SKM-1 treated with dmso at 0.1 percent for 144 hours (cell line): ENCODE results near the gene POLDIP3.

ENCODE experiments used
- DNase-seq: peaks from one replicate; lab custom pipeline; 2025; ENCODE audit not compliant: unreplicated experiment; lab: John Stamatoyannopoulos, UW

Gene POLDIP3

GRCh38 chr22:42642806-42643633, 28.3 kb upstream of the POLDIP3 start:
- DNase-seq, result peak; percentile 69

DNA sequence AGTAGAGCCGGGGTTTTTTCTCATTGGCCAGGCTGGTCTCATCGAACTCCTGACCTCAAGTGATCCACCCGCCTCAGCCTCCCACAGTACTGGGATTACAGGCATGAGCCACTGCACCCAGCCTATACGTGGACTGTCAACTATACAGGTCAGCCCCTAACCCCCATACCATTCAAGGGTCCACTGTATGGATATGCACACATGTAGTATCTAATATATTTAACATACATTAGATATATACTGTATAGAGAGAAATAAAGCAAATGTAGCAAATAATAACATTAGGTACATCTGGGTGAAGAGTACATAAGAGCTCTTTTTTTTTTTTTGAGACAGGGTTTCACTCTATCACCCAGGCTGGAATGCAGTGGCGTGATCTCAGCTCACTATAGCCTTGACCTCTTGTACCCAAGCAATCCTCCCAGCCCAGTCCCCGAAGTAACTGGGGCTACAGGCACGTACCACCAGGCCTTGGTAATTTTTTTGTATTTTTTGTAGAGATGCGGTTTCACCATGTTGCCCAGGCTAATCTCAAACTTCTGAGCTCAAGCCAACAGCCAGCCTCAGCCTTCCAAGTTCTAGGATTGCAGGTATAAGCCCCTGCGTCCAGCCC, 27.2 kb upstream of the POLDIP3 start:
- no peak for DNase-seq

DNA sequence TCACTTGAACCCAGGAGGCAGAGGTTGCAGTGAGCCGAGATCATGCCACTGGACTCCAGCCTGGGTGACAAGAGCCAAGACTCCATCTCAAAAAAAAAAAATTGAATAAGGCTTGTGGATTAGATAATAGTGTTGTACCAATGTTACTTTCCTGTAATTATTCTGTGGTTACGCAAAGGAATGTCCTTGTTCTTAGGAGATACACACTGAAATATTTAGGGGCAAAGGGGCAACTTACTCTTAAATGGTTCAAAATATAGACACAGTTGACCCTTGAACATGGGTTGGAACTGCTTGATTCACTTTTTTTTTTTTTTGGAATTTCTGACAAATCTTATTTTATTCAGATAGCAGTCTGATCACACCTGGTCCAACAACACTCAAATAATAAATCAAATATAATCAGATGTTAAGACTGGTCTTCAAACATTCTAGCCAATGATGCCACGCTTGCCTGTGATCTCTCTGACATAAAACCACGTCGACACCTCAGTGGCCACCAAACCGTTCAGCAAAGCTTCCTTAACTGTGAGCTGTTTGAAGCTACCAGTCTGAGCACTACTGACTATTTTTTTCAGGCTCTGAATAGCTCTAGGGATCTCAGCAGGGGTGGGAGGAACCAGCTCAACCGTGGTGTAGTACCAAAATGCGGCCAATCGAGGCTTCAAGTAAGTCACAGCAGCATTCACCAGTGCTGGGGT, 25.0 kb upstream of the POLDIP3 start:
- no peak for DNase-seq

DNA sequence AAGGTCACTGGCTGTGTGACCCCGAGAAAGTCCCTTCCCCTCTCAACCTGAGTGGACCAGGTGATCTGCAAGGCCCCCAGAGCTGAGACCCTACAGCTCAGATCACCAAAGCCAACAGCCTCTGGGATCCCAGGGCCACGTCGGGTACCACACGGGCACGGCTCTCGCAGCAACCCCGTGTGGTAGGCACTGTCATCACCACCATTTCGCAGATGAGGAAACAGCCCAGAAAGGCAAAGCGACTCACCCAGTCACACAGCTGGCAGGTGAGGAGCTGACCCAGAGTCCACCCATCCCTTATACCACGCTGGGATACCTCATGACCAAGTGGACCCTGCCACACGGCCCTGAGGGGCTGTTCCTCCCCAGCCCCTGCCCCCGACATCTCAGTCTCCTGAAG, 22.9 kb upstream of the POLDIP3 start:
- DNase-seq, result no peak

GRCh38 chr22:42636506-42636905, 21.8 kb upstream of the POLDIP3 start:
- no peak for DNase-seq

GRCh38 chr22:42635531-42635930, 20.8 kb upstream of the POLDIP3 start:
- DNase-seq, result no peak

DNA sequence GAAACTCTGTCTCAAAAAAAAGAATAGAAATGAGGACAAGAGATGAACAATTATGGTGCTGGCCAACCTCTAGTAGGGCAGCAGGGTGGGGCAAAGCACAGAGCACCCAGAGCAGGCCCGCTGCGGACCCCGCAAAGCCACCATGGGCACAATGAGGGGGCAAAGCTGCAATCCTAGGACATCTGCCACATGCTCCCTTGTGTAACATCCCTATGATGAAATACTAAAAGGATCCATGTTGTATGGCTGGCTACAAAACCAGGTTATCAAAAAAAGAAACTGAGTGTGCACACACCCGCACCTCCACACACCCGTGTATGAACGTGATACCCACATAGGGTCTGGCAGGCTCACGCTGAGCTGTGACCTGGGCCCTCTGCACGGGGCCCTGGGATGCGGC, 18.3 kb upstream of the POLDIP3 start:
- no peak for DNase-seq

DNA sequence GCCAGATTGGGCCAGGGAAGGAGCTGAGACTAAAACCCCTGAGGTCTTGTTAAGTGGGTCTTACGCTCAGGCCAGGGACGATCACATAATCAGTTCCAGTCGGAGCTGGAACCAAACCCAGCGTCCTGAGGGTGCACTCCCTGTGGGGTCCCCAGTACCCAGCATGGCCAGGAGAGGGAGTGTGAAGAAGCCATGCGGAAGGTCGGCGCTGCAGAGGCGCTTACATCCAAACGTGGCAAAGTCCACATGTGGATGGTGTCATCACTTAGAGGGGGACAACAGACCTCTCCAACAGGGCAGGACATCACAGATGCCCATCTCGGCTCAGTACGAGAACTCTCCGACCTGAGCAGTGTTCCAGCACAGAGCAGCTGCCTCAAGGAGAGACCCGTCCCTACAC, 17.4 kb upstream of the POLDIP3 start:
- no peak for DNase-seq

GRCh38 chr22:42630901-42631602, 16.4 kb upstream of the POLDIP3 start:
- DNase-seq, result no peak

DNA sequence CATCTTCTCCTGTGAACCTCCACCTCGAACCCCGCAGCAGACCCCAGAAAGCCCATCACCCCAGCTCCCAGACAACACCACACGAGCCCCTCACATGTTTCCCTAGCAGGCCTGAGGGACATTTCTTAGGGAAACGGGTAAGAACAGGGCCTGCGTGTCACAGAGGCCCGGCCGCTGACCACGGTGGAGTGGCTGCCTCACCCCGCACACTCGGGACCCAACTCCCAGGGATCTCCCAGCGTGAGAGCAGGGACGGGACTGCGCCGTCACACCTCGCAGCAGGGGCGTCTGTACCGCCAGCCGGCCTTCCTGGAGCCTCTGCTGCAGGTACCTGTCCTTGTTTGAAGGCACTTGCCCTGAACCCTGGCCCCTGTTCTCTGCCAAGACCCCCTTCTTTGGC, 15.5 kb upstream of the POLDIP3 start:
- no peak for DNase-seq

- no peak for DNase-seq
Observed at GRCh38 chr22:42627981-42628380, 13.3 kb upstream of the POLDIP3 start.

DNA sequence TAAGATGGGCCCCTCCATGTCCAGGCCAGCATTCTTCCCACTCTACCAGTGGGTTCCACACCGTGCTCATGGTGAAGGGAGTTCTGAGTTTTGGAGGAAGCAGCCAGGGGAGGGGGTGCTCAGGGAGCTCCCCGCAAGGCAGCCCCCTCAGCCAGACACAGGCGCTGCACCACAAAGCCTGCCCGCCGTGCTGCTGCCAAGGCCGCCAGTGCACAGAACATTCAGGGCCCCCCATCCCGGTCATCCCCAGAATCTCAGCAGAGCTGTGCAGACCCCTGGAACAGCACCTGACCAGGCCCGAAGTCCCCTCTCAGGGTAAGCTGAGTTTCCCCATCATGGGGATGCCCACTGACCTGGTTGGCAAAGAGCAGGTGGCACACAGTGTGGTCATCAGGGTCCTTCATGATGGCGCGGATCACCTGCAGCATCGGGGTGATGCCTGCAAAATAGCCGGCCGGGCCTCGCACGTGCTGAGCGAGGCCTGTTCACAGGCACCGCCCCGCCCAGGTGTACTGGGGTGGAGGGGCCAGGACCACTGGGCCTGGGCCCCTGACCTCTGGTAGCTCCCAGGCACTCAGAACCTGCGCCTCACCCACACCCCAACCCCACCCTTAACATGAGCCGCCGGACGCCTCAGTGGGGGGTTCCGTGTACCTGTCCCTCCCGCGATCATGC, 12.4 kb upstream of the POLDIP3 start:
- DNase-seq, result no peak

DNA sequence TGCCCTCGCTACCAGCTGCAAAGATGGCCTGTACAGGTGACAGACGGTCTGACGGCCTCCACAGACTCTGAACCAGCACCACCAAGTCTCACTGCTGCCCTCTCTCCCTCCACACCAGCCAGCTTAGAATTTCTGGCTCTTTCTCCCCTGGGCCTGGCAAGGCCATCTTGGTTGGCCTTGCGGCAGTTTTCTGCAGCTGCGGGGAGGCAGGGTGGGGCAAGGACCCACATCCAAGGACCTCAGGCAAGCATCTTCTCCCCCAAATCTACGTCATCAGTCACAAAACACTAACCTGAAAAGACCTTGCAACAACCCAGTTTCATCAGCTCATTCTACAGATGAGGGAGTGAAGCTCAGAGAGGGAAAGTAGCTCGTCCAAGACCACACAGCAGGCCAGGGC, 11.7 kb upstream of the POLDIP3 start:
- no peak for DNase-seq

DNA sequence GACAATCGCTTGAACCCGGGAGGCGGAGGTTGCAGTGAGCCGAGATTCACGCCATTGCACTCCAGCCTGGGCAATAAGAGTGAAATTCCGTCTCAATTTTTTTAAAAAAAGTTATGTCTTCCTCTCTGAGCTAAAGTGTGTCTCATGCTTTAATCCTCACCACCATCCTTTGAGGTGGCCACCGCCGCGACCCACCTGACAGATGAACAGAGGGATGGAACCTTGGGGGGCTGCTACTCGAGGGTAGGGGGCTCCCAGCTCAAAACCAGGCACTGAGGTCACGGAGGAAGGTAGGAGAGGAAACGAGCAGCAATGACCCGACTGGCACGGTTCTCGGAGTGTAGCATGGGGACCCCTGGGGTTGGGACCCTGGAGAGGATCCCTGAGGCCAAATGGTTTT, 10.7 kb upstream of the POLDIP3 start:
- DNase-seq, result no peak

GRCh38 chr22:42624551-42625106, 9.9 kb upstream of the POLDIP3 start:
- DNase-seq, result no peak

DNA sequence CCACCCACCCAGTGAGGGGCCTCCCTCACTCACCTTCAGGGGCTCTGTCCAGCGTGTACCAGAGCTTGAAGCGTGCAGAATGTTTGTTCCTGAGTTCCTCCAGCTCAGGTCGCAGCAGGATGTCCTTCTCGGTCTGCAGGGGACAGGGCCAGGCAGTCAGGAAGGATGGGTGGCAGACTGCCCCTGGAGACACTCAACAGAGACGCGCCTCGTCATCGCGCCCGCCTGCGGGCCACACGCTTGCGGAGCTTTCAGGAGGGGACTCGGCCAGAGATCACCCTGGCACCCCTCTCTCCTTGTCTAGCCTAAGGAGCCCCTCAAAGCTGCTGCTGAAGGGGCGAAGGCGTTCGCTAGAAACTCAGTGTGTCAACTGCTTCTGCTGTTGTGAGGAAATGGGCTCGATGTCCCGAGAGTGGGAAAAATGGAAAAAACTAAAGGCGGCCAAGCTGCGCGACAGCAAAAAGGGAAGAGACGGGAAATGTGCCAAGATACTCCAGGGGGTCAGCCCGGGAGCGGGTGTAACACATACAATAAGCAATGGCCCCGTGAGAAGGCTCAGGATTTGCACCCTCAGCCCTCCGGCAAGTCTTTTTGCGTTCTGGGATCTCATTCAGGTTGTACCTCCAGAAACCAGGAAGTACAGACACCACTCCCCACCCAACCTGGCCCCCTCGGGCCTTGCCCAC, 9.2 kb upstream of the POLDIP3 start:
- DNase-seq, result no peak

DNA sequence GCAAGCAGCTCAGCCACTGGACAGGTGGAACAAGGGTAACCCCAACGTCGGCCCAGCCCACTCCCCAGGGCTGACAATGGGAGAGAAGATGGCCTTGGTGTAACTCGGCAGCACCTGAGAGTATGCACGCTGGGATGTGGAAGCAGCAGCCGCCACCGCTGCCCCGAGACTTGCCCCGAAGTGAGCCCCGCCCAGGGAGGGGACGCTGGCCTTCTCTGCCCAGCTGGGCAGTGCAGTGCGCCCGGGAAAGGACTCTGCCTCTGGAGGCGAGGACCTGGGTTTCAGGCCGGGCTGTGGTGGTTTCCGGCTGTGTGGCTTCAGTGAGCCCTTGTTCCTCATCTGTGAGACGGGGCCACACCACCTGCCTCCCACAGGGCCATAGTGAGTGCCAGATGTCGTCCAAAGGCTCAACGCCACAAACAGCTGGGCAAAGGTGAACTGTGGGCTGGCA, 8.6 kb upstream of the POLDIP3 start:
- DNase-seq, result peak; percentile 52

GRCh38 chr22:42622061-42622710, 7.5 kb upstream of the POLDIP3 start:
- DNase-seq, result no peak

DNA sequence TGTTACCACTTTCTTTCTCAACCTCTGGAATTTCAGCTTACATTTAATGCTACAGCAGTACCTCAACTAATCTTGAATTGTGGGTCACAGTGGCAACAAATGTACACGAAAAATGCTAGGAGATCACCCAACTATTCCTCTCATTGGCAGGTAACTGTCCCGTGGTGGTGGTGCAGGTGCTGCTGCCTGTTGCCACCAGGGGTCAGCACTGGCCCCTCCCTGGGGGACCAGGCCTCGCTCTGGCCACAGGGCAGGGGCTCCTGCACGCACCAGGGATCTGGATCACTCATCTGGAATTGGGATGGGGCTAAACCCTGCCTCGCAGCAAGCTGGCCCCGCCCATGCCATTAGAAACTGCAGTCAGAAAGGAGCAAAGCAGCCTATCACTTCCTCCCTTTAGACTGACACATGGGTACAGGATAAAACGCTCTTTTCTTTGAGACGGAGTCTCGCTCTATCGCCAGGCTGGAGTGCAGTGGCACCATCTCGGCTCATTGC, 6.9 kb upstream of the POLDIP3 start:
- DNase-seq, result peak; percentile 15
